WTC11 (cell line): Measurements from ENCODE around the gene CYSRT1. TPM values are rescaled to one million over a fixed set of nuclear protein-coding genes. Genes with fewer than 3 reads are reported as not detected.

Source experiments
- ATAC-seq: fragments of 200-7000 bp; cut with Tn5 transposase; 2 replicates; pipeline ENCODE4 v1.10.0; 2021; ENCODE audit warnings: mild to moderate bottlenecking, moderate library complexity
- CTCF ChIA-PET: fragments of 300-600 bp; sonication (Branson Sonifier 250); formaldehyde crosslinking; loops from one replicate; lab custom pipeline; 2021; ENCODE audit warnings: antibody characterized with exemption; lab: Charles Lee
- POLR2A ChIA-PET: fragments of 350-600 bp; sonication (Branson Sonifier 250); formaldehyde crosslinking; loops from one replicate; lab custom pipeline; 2021; ENCODE audit warnings: antibody characterized with exemption; lab: Charles Lee
- DNase-seq: peaks from one replicate; pipeline ENCODE4 v3.0.0; 2021; ENCODE audit warnings: low spot score
- H3K27ac Mint-ChIP-seq: 2 replicates; pipeline ENCODE4 v1.8.0; 2021; ENCODE audit warnings: mixed read lengths
- H3K27me3 Mint-ChIP-seq: 2 replicates; pipeline ENCODE4 v1.8.0; 2021; ENCODE audit warnings: low read depth, mild to moderate bottlenecking, moderate library complexity, mixed read lengths
- H3K36me3 Mint-ChIP-seq: 2 replicates; pipeline ENCODE4 v1.8.0; 2021; ENCODE audit warnings: mixed read lengths
- H3K4me1 Mint-ChIP-seq: 2 replicates; pipeline ENCODE4 v1.8.0; 2022; ENCODE audit warnings: mixed read lengths
- H3K4me3 Mint-ChIP-seq: 2 replicates; pipeline ENCODE4 v1.8.0; 2021; ENCODE audit warnings: mild to moderate bottlenecking, moderate library complexity, mixed read lengths
- H3K9me3 Mint-ChIP-seq: 2 replicates; pipeline ENCODE4 v1.8.0; 2021; ENCODE audit warnings: mixed read lengths
- EMX1 ChIP-seq: fragments of 250-450 bp; sonication (Bioruptor Pico); IDR thresholded peaks from 2 replicates; pipeline ENCODE4 v1.8.0; 2021; ENCODE audit warnings: mild to moderate bottlenecking
- ETV6 ChIP-seq: sonication (generic); formaldehyde crosslinking; IDR thresholded peaks from 2 replicates; pipeline ENCODE4 v1.8.1; 2022; ENCODE audit warnings: mild to moderate bottlenecking, missing genetic modification reagents
- FOXP1 ChIP-seq: sonication (generic); formaldehyde crosslinking; IDR thresholded peaks from 2 replicates; pipeline ENCODE4 v1.8.0; 2022; ENCODE audit warnings: missing genetic modification reagents, mild to moderate bottlenecking, moderate library complexity, borderline replicate concordance
- GTF2I ChIP-seq: fragments of 250-450 bp; sonication (Bioruptor Pico); conservative IDR thresholded peaks from 2 replicates; pipeline ENCODE4 v1.4.0; 2021; ENCODE audit warnings: mild to moderate bottlenecking
- HMGA2 ChIP-seq: fragments of 250-450 bp; sonication (Bioruptor Pico); IDR thresholded peaks from 2 replicates; pipeline ENCODE4 v1.4.0; 2021; ENCODE audit warnings: mild to moderate bottlenecking, moderate library complexity
- NFATC4 ChIP-seq: fragments of 250-450 bp; sonication (Bioruptor Pico); IDR thresholded peaks from 2 replicates; pipeline ENCODE4 v1.9.0; 2021; ENCODE audit warnings: mild to moderate bottlenecking
- NFE2L1 ChIP-seq: sonication (generic); formaldehyde crosslinking; IDR thresholded peaks from 2 replicates; pipeline ENCODE4 v1.8.1; 2023; ENCODE audit warnings: missing genetic modification reagents
- PRRX2 ChIP-seq: fragments of 250-450 bp; sonication (Bioruptor Pico); IDR thresholded peaks from 2 replicates; pipeline ENCODE4 v1.8.0; 2021; ENCODE audit warnings: mild to moderate bottlenecking
- RELA ChIP-seq: sonication (generic); formaldehyde crosslinking; IDR thresholded peaks from 2 replicates; pipeline ENCODE4 v1.8.1; 2022; ENCODE audit warnings: missing genetic modification reagents, mild to moderate bottlenecking, borderline replicate concordance
- SMAD3 ChIP-seq: sonication (generic); formaldehyde crosslinking; IDR thresholded peaks from 2 replicates; pipeline ENCODE4 v1.8.0; 2022; ENCODE audit warnings: missing genetic modification reagents, mild to moderate bottlenecking, borderline replicate concordance
- SMAD4 ChIP-seq: sonication (generic); formaldehyde crosslinking; IDR thresholded peaks from 2 replicates; pipeline ENCODE4 v1.8.0; 2022; ENCODE audit warnings: mild to moderate bottlenecking, missing genetic modification reagents
- TEAD1 ChIP-seq: sonication (generic); formaldehyde crosslinking; IDR thresholded peaks from 2 replicates; pipeline ENCODE4 v1.8.0; 2022; ENCODE audit warnings: mild to moderate bottlenecking, missing genetic modification reagents
- ZNF232 ChIP-seq: sonication (generic); formaldehyde crosslinking; IDR thresholded peaks from 2 replicates; pipeline ENCODE4 v1.8.0; 2022; ENCODE audit warnings: mild to moderate bottlenecking, missing genetic modification reagents
- ZNF317 ChIP-seq: sonication (generic); formaldehyde crosslinking; IDR thresholded peaks from 2 replicates; pipeline ENCODE4 v1.8.1; 2023; ENCODE audit warnings: low read depth, mild to moderate bottlenecking, moderate library complexity, missing genetic modification reagents, borderline replicate concordance
- total RNA-seq: library from RNA; stranded (reverse); gene quantifications from 3 replicates; pipeline ENCODE4 v1.2.3, GENCODE V29; 2021
- TF ChIP-seq, protein P1 (sequence below): sonication (generic); formaldehyde crosslinking; IDR thresholded peaks from 2 replicates; pipeline ENCODE4 v1.8.1; 2022; ENCODE audit warnings: missing genetic modification reagents, borderline replicate concordance
- TF ChIP-seq, protein P2 (sequence below): sonication (generic); formaldehyde crosslinking; IDR thresholded peaks from 2 replicates; pipeline ENCODE4 v1.8.1; 2023; ENCODE audit warnings: mild to moderate bottlenecking, missing genetic modification reagents, borderline replicate concordance
- TF ChIP-seq, protein P3 (sequence below): sonication (generic); formaldehyde crosslinking; IDR thresholded peaks from 2 replicates; pipeline ENCODE4 v1.8.0; 2022; ENCODE audit warnings: mild to moderate bottlenecking, missing genetic modification reagents
- TF ChIP-seq, protein P4 (sequence below): sonication (generic); formaldehyde crosslinking; IDR thresholded peaks from 2 replicates; pipeline ENCODE4 v1.8.1; 2023; ENCODE audit warnings: mild to moderate bottlenecking, missing genetic modification reagents, moderate library complexity

CYSRT1 gene
- total RNA-seq, 1 experiment from 2014 or later = 3.5 TPM

DNA sequence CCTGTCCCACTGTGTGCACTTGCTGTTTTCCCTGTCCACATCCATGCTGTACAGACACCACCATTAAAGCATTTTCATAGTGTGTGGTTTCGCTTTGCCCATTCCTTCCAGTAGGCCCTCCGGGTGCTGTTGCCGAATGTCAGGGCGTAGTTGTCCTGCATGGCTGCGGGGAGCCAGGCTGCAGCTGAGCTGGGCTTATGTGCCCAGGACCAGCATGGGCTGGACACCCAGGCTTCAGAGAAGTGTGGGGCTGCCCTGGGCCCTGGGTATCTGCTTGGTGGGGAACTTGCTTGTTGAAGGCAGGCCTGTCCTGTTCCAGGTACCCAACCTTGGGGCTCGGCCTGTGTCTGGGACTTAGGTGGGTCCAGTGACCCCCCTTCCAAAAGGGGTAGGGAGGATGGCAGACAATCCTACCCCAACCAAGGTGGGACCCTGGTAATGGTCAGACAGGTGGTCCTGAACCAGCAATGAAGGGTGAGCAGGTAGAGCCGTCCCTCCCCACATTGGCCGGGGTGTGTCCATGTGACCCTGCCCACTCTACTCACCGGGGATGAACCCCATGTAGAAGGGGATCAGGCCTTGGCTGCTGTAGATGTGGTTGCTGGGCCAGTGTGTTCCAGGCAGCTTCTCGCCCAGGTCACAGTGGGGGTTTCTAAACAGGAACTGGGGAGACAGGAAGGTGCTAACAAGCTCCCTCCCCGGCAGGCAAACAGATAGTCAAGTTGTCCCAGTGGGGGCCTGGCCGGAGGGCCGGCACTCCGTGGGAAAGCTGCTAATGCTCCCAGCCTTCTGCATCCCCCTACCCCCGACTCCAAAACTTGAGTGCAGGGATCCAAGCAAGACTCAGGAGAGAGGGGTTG is 18.9 kb downstream of the CYSRT1 start (continued):
- TF ChIP-seq HMGA2 (CRISPR knock-in tag) = no peak
- TF ChIP-seq EMX1 (CRISPR knock-in tag) = peak; percentile 86
- no peak for TF ChIP-seq PRRX2 (CRISPR knock-in tag)
- TF ChIP-seq RELA (CRISPR knock-in tag) = no peak
- TF ChIP-seq TEAD1 (CRISPR knock-in tag) = peak; percentile 49; the same call in 1 of the 2 replicates
- TF ChIP-seq, protein P1, sequence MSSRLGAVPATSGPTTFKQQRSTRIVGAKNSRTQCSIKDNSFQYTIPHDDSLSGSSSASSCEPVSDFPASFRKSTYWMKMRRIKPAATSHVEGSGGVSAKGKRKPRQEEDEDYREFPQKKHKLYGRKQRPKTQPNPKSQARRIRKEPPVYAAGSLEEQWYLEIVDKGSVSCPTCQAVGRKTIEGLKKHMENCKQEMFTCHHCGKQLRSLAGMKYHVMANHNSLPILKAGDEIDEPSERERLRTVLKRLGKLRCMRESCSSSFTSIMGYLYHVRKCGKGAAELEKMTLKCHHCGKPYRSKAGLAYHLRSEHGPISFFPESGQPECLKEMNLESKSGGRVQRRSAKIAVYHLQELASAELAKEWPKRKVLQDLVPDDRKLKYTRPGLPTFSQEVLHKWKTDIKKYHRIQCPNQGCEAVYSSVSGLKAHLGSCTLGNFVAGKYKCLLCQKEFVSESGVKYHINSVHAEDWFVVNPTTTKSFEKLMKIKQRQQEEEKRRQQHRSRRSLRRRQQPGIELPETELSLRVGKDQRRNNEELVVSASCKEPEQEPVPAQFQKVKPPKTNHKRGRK (CRISPR knock-in tag) = no peak
- no peak for TF ChIP-seq ZNF232 (CRISPR knock-in tag)
- 0 out of 2 replicates have a peak, but pooled peaks have one; percentile 53 for TF ChIP-seq NFATC4 (CRISPR knock-in tag)
- no peak for TF ChIP-seq SMAD4 (CRISPR knock-in tag)
- 0 out of 2 replicates have a peak, but pooled peaks have one; percentile 36 for TF ChIP-seq ETV6
- TF ChIP-seq ZNF317 = no peak
- TF ChIP-seq, protein P2, sequence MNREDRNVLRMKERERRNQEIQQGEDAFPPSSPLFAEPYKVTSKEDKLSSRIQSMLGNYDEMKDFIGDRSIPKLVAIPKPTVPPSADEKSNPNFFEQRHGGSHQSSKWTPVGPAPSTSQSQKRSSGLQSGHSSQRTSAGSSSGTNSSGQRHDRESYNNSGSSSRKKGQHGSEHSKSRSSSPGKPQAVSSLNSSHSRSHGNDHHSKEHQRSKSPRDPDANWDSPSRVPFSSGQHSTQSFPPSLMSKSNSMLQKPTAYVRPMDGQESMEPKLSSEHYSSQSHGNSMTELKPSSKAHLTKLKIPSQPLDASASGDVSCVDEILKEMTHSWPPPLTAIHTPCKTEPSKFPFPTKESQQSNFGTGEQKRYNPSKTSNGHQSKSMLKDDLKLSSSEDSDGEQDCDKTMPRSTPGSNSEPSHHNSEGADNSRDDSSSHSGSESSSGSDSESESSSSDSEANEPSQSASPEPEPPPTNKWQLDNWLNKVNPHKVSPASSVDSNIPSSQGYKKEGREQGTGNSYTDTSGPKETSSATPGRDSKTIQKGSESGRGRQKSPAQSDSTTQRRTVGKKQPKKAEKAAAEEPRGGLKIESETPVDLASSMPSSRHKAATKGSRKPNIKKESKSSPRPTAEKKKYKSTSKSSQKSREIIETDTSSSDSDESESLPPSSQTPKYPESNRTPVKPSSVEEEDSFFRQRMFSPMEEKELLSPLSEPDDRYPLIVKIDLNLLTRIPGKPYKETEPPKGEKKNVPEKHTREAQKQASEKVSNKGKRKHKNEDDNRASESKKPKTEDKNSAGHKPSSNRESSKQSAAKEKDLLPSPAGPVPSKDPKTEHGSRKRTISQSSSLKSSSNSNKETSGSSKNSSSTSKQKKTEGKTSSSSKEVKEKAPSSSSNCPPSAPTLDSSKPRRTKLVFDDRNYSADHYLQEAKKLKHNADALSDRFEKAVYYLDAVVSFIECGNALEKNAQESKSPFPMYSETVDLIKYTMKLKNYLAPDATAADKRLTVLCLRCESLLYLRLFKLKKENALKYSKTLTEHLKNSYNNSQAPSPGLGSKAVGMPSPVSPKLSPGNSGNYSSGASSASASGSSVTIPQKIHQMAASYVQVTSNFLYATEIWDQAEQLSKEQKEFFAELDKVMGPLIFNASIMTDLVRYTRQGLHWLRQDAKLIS = no peak
- TF ChIP-seq FOXP1 (CRISPR knock-in tag) = 0 out of 2 replicates have a peak, but pooled peaks have one; percentile 67

DNA sequence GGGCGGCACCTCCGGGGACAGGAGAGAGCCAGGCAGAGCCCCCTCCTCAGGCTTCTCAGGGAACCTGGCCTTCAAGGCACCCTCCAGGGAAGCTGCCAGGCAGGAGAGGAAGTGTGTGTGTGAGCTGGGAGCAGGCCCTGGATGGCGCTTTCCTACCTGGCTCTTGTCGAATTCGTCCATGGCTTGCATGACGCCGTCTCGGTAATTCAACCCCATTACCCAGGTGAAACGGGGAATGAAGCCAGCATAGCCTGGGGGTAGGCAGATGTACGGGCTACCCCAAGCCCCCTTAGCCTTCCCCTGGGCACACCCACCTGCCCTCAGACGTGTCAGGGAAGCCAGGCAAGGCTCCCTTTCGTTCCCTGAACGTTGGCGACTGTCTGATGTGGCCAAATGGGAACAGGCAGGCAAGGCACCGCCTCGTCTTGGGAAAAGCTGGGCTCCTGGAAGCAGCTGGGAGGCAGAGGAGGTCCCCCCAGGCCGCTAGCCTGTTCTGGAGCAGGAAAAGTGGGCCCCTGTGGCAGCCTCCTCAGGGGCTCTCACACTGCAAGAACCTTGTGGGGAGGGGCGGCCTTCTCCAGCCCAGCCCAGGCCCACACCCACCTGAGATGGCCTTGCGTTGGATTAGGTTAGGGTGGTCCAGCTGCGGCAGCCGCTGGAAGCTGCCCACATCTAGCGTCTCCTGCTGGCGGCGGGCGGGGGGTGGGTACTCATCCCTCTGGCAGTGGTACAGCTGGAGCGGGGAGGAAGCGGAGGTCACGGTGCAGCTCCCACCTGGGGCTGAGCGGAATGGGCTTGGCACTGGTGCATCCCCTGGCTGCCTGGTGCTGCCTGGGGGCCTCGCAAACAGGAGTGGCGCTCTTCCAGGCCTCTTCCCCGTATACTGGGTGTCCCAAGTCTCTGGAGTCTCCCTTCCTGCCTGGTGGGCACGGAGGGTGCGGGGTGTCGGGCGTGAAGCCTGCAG is 19.8 kb downstream of the CYSRT1 start:
- Mint-ChIP-seq H3K4me3 (peak overlapping the region; percentile 81), H3K36me3 (peaks cover 20% of the 10 kb centered on the region), H3K27ac (peak overlapping the region; percentile 70), H3K27me3 (peaks cover 4% of the 10 kb centered on the region), H3K9me3 (no peaks in the 10 kb centered on the region), H3K4me1 (peaks cover 28% of the 10 kb centered on the region)
- CTCF ChIA-PET = interaction anchor here (0.5 to 5.9 kb wide), 23 partner anchors 8 to 215 kb away, joined by 3 to 46 read pairs (median 4); partner anchors contain the start of genes NELFB, RNF224, SAPCD2 and TOR4A
- no peak for TF ChIP-seq EMX1 (CRISPR knock-in tag)
- TF ChIP-seq, protein P3, sequence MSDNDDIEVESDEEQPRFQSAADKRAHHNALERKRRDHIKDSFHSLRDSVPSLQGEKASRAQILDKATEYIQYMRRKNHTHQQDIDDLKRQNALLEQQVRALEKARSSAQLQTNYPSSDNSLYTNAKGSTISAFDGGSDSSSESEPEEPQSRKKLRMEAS (CRISPR knock-in tag) = peak; percentile 38; the same call in 1 of the 2 replicates
- 0 out of 2 replicates have a peak, but pooled peaks have one; percentile 13 for TF ChIP-seq SMAD4 (CRISPR knock-in tag)
- no peak for TF ChIP-seq SMAD3 (CRISPR knock-in tag)
- no peak for TF ChIP-seq NFE2L1 (CRISPR knock-in tag)
- TF ChIP-seq NFATC4 (CRISPR knock-in tag) = no peak
- no peak for TF ChIP-seq GTF2I (CRISPR knock-in tag)
- TF ChIP-seq, protein P4, sequence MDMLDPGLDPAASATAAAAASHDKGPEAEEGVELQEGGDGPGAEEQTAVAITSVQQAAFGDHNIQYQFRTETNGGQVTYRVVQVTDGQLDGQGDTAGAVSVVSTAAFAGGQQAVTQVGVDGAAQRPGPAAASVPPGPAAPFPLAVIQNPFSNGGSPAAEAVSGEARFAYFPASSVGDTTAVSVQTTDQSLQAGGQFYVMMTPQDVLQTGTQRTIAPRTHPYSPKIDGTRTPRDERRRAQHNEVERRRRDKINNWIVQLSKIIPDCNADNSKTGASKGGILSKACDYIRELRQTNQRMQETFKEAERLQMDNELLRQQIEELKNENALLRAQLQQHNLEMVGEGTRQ (CRISPR knock-in tag) = no peak
- ATAC-seq (peak; percentile 2), DNase-seq (peak; percentile 33)
- POLR2A ChIA-PET = interaction anchor here (0.5 to 2.1 kb wide), 4 partner anchors 10 to 42 kb away, joined by 3 to 9 read pairs (median 4); partner anchors contain the start of gene TOR4A
